ENCODE measurements around the gene HCAR2.
"Not testable (repeated sequence)": the region's sequence is repeated elsewhere in the genome, so short reads cannot be mapped to it uniquely, and the experiment has no call there.

HCAR2 gene

GRCh38 chr12:122661246-122661645, 41.9 kb downstream of the HCAR2 start:
- no peak for DNase-seq

- DNase-seq = no peak
Observed at GRCh38 chr12:122659579-122659978, 43.6 kb downstream of the HCAR2 start.

- no peak for DNase-seq
Observed at GRCh38 chr12:122656298-122656697, 46.9 kb downstream of the HCAR2 start.

GRCh38 chr12:122653291-122653690, 49.9 kb downstream of the HCAR2 start:
- DNase-seq = not testable (repeated sequence)

- no peak for DNase-seq
Observed at GRCh38 chr12:122651520-122652224, 51.5 kb downstream of the HCAR2 start.

All from SIG-M5 (cell line).